Activated B cell treated with CpG ODN at 0.5 μM for 24 hours (primary cell): ENCODE measurements around the gene SULT1C2. TPM values are rescaled to one million over a fixed set of nuclear protein-coding genes. Genes with fewer than 3 reads are reported as not detected.

ENCODE experiments used
- ATAC-seq: fragments of 200-7000 bp; cut with Tn5 transposase; one replicate; pipeline ENCODE4 v1.10.0; 2021; ENCODE audit warnings: low read depth, mild to moderate bottlenecking, moderate library complexity
- CTCF ChIA-PET: fragments of 350-600 bp; sonication (Branson Sonifier 250); formaldehyde crosslinking; loops from one replicate; lab custom pipeline; 2021; ENCODE audit warnings: antibody characterized with exemption; lab: Charles Lee
- POLR2A ChIA-PET: fragments of 350-600 bp; sonication (Branson Sonifier 250); formaldehyde crosslinking; loops from one replicate; lab custom pipeline; 2021; ENCODE audit warnings: antibody characterized with exemption; lab: Charles Lee
- DNase-seq: peaks from one replicate; pipeline ENCODE4 v3.0.0; 2022
- H3K27ac Mint-ChIP-seq: one replicate; pipeline ENCODE4 v1.8.0; 2020; ENCODE audit warnings: mixed read lengths
- H3K27me3 Mint-ChIP-seq: one replicate; pipeline ENCODE4 v1.8.0; 2021; ENCODE audit warnings: mixed read lengths
- H3K36me3 Mint-ChIP-seq: one replicate; pipeline ENCODE4 v1.8.0; 2021; ENCODE audit warnings: low read depth, mixed read lengths
- H3K4me1 Mint-ChIP-seq: one replicate; pipeline ENCODE4 v1.8.0; 2021; ENCODE audit warnings: mixed read lengths
- H3K4me3 Mint-ChIP-seq: one replicate; pipeline ENCODE4 v1.8.0; 2020; ENCODE audit warnings: mild to moderate bottlenecking, mixed read lengths
- H3K9me3 Mint-ChIP-seq: one replicate; pipeline ENCODE4 v1.8.0; 2020; ENCODE audit warnings: mixed read lengths
- CTCF ChIP-seq: fragments of 200-600 bp; IDR thresholded peaks from one replicate; pipeline ENCODE4 v1.8.0; 2022; ENCODE audit warnings: antibody characterized with exemption, mild to moderate bottlenecking
- intact Hi-C: fragments of 100-400 bp; cut with micrococcal nuclease; formaldehyde crosslinking; loops from one replicate; pipeline ENCODE4 v1.15.1; 2024
- total RNA-seq: library from RNA; stranded (reverse); gene quantifications from 2 replicates; pipeline ENCODE4 v1.2.3, GENCODE V29; 2022

Gene SULT1C2
- total RNA-seq, 1 donor from 2014 or later, result not detected

- DNase-seq (no peak), ATAC-seq (no peak)
- Mint-ChIP-seq H3K27me3 (no peaks in the 10 kb centered on the region), H3K9me3 (no peaks in the 10 kb centered on the region), H3K4me1 (no peaks in the 10 kb centered on the region), H3K4me3 (no peak overlapping the region), H3K27ac (no peak overlapping the region), H3K36me3 (no peaks in the 10 kb centered on the region)
- intact Hi-C loops, result no loop called here
- no peak for TF ChIP-seq CTCF
- ChIA-PET CTCF (interaction anchor here (0.6 kb wide), 1 partner anchor 387 kb away, joined by 3 read pairs; no protein-coding TSS in a partner anchor), POLR2A (no interaction called here)
Measured at GRCh38 chr2:108316461-108317258, 28.0 kb downstream of the SULT1C2 start.

- H3K27ac Mint-ChIP-seq, result no peak overlapping the region
- no peaks in the 10 kb centered on the region for H3K4me1 Mint-ChIP-seq
- ATAC-seq (no peak), DNase-seq (no peak)
- POLR2A ChIA-PET, result no interaction called here
- CTCF ChIA-PET, result no interaction called here
- no peaks in the 10 kb centered on the region for H3K27me3 Mint-ChIP-seq
- TF ChIP-seq CTCF, result no peak
- intact Hi-C loops, result no loop called here
- no peaks in the 10 kb centered on the region for H3K36me3 Mint-ChIP-seq
- no peaks in the 10 kb centered on the region for H3K9me3 Mint-ChIP-seq
- H3K4me3 Mint-ChIP-seq, result no peak overlapping the region
Measured at GRCh38 chr2:108320326-108320922, 31.7 kb downstream of the SULT1C2 start.

DNA sequence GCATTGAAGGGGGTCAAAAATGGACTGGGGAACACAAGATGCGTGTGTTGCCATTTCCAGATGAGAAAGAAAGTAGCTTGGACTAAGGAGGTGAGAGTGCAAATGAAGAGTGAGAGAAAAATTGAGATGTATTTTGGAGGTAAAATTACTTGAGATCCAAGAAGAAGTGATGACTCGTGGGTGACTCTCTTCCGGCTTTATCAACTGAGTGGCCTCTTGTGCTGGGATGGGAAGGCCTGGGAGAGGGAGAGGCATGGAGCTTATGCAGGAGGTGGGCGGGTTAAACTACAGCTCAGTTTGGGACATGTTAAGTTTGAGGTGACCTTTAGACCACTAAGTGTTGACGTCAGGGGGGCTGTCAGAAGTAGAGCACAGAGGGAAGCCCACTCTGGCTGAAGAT lies 34.9 kb downstream of the SULT1C2 start:
- Mint-ChIP-seq H3K27me3 (no peaks in the 10 kb centered on the region), H3K4me1 (no peaks in the 10 kb centered on the region), H3K36me3 (no peaks in the 10 kb centered on the region), H3K9me3 (no peaks in the 10 kb centered on the region), H3K27ac (no peak overlapping the region), H3K4me3 (no peak overlapping the region)
- intact Hi-C loops, result no loop called here
- ChIA-PET POLR2A (no interaction called here), CTCF (no interaction called here)
- no peak for ATAC-seq
- no peak for TF ChIP-seq CTCF
- DNase-seq, result no peak

GRCh38 chr2:108324531-108325255 lies 36.0 kb downstream of the SULT1C2 start:
- no peak overlapping the region for H3K27ac Mint-ChIP-seq
- no peak overlapping the region for H3K4me3 Mint-ChIP-seq
- no peak for DNase-seq
- no peaks in the 10 kb centered on the region for H3K36me3 Mint-ChIP-seq
- intact Hi-C loops, result no loop called here
- ATAC-seq, result no peak
- no peaks in the 10 kb centered on the region for H3K27me3 Mint-ChIP-seq
- no peaks in the 10 kb centered on the region for H3K4me1 Mint-ChIP-seq
- ChIA-PET POLR2A (no interaction called here), CTCF (no interaction called here)
- H3K9me3 Mint-ChIP-seq, result no peaks in the 10 kb centered on the region
- no peak for TF ChIP-seq CTCF

DNA sequence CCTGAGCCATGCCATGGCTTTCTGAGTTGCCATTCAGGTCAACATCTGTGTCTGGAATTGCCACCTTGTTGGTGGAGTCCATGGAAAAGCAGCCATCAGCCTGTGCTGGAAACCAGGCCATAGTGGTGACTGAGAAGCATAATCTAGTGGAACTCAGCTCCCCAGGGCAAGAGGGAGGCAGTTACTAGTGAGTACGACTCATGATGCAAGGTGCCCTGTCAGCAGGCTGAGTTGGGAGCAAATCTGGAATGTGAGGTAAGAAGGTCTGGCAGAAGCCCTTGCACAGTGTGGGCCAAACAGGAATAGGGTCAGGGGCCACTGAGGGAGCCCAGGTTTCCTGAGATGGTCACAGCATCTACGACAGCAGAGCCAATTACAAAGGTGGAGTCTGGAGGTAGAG lies 37.1 kb downstream of the SULT1C2 start:
- ATAC-seq (no peak), DNase-seq (no peak)
- ChIA-PET POLR2A (no interaction called here), CTCF (no interaction called here)
- no peak overlapping the region for H3K4me3 Mint-ChIP-seq
- peaks cover 2% of the 10 kb centered on the region for H3K4me1 Mint-ChIP-seq
- H3K9me3 Mint-ChIP-seq, result no peaks in the 10 kb centered on the region
- intact Hi-C loops, result no loop called here
- no peaks in the 10 kb centered on the region for H3K36me3 Mint-ChIP-seq
- H3K27ac Mint-ChIP-seq, result no peak overlapping the region
- no peak for TF ChIP-seq CTCF
- H3K27me3 Mint-ChIP-seq, result no peaks in the 10 kb centered on the region
